ENCODE data around the gene ALG2. TPM values are rescaled to one million over a fixed set of nuclear protein-coding genes. Genes with fewer than 3 reads are reported as not detected.
"Not testable (repeated sequence)": the region's sequence is repeated elsewhere in the genome, so short reads cannot be mapped to it uniquely, and the experiment has no call there.

The ALG2 gene
- total RNA-seq, 1 donor from 2014 or later = 17.1 TPM

GRCh38 chr9:99199938-99200539, 21.7 kb downstream of the ALG2 start:
- DNase-seq (ENCODE audit: low spot score in 2 of 2) = no peak
- Histone ChIP-seq H3K4me3 (no peak overlapping the region), H3K27me3 (no peaks in the 10 kb centered on the region), H3K36me3 (no peaks in the 10 kb centered on the region), H3K9me3 (no peaks in the 10 kb centered on the region), H3K4me1 (no peaks in the 10 kb centered on the region), H3K27ac (no peak overlapping the region)
- intact Hi-C loops (cut with DNase I) = no loop called here
- no peak for TF ChIP-seq CTCF (IDR thresholded peaks at IDR 0.05)

- intact Hi-C loops (cut with DNase I) = no loop called here
These were observed 23.8 kb downstream of the ALG2 start for GRCh38 chr9:99197987-99198386.

GRCh38 chr9:99197124-99197630, 24.6 kb downstream of the ALG2 start:
- intact Hi-C loops (cut with DNase I) = no loop called here
- no peak for DNase-seq (ENCODE audit: low spot score in 2 of 2)
- no peak for TF ChIP-seq CTCF (IDR thresholded peaks at IDR 0.05)
- Histone ChIP-seq H3K27ac (no peak overlapping the region), H3K36me3 (no peaks in the 10 kb centered on the region), H3K4me1 (no peaks in the 10 kb centered on the region), H3K27me3 (no peaks in the 10 kb centered on the region), H3K9me3 (no peaks in the 10 kb centered on the region), H3K4me3 (no peak overlapping the region)

More at GRCh38 chr9:99197987-99198386, 23.8 kb downstream of the ALG2 start:
- H3K9me3 ChIP-seq = no peaks in the 10 kb centered on the region
- no peaks in the 10 kb centered on the region for H3K36me3 ChIP-seq
- no peak overlapping the region for H3K27ac ChIP-seq
- no peaks in the 10 kb centered on the region for H3K4me1 ChIP-seq
- no peaks in the 10 kb centered on the region for H3K27me3 ChIP-seq
- TF ChIP-seq CTCF (IDR thresholded peaks at IDR 0.05) = no peak
- H3K4me3 ChIP-seq = no peak overlapping the region
- DNase-seq (ENCODE audit: low spot score in 2 of 2) = no peak

DNA sequence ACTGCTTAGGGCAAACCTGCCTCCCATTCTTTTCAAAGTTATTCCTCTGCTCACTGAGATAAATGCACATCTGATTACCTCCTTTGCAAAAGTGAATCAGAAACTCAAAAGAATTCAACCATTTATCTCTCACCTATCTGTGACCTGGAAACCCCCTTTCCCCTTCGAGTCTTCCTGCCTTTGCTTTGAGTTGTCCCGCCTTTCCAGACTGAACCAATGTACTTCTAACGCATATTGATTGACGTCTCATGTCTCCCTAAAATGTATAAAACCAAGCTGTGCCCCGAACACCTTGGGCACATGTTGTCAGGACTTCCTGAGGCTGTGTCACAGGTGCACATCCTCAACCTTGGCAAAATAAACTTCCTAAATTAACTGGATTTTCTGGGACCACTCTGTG, 25.3 kb downstream of the ALG2 start:
- H3K27me3 ChIP-seq; H3K36me3 ChIP-seq; H3K4me1 ChIP-seq; H3K27ac ChIP-seq; H3K9me3 ChIP-seq; H3K4me3 ChIP-seq; intact Hi-C loops (cut with DNase I); DNase-seq (ENCODE audit: low spot score in 2 of 2): not testable (repeated sequence)

DNA sequence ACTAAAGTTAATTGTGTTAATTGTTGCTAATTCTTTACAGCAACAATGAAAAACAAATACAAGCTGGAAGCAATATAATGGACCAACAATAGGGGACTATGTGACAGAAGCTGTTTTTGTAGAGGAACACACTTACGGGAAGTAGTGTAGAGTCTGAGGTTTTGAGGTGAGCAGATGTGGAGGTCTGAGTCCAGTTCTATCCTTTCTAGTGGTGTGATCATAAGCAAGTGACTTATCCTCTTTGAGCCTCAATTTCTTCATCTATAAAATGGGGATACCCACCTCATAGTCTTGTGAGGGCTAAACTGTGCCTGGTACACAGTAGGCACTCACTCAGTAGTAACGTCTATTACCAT, 28.3 kb downstream of the ALG2 start:
- Histone ChIP-seq H3K4me1 (no peaks in the 10 kb centered on the region), H3K9me3 (no peaks in the 10 kb centered on the region), H3K4me3 (no peak overlapping the region), H3K27ac (no peak overlapping the region), H3K36me3 (no peaks in the 10 kb centered on the region), H3K27me3 (no peaks in the 10 kb centered on the region)
- intact Hi-C loops (cut with DNase I) = no loop called here
- TF ChIP-seq CTCF (IDR thresholded peaks at IDR 0.05) = no peak
- DNase-seq (ENCODE audit: low spot score in 2 of 2) = no peak

GRCh38 chr9:99192786-99193465, 28.8 kb downstream of the ALG2 start:
- Histone ChIP-seq H3K36me3 (no peaks in the 10 kb centered on the region), H3K27me3 (no peaks in the 10 kb centered on the region), H3K4me1 (no peaks in the 10 kb centered on the region), H3K4me3 (no peak overlapping the region), H3K9me3 (no peaks in the 10 kb centered on the region), H3K27ac (no peak overlapping the region)
- DNase-seq (ENCODE audit: low spot score in 2 of 2) = no peak
- TF ChIP-seq CTCF (IDR thresholded peaks at IDR 0.05) = no peak
- intact Hi-C loops (cut with DNase I) = no loop called here
